GM18511 (cell line): ENCODE data around the gene HDGFL3.

Experiments
- ATAC-seq: cut with Tn5 transposase; IDR thresholded peaks from one replicate; pipeline ENCODE4 v1.9.1; 2021; ENCODE audit warnings: mild to moderate bottlenecking, moderate library complexity; ENCODE audit not compliant: unreplicated experiment

Gene HDGFL3

GRCh38 chr15:83132861-83133523, 74.6 kb downstream of the HDGFL3 start:
- ATAC-seq: no peak

- no peak for ATAC-seq
Observed at GRCh38 chr15:83129791-83130190, 77.8 kb downstream of the HDGFL3 start.

GRCh38 chr15:83127547-83128150, 80.0 kb downstream of the HDGFL3 start:
- no peak for ATAC-seq

GRCh38 chr15:83123529-83123928, 84.1 kb downstream of the HDGFL3 start:
- no peak for ATAC-seq

- no peak for ATAC-seq
Observed at GRCh38 chr15:83119968-83120581, 87.5 kb downstream of the HDGFL3 start.

- no peak for ATAC-seq
Observed at GRCh38 chr15:83118968-83119367, 88.7 kb downstream of the HDGFL3 start.

- ATAC-seq: no peak
Observed at GRCh38 chr15:83118291-83118827, 89.3 kb downstream of the HDGFL3 start.

GRCh38 chr15:83115831-83116565, 91.6 kb downstream of the HDGFL3 start:
- ATAC-seq: peak; percentile 78

GRCh38 chr15:83115410-83115809, 92.2 kb downstream of the HDGFL3 start:
- no peak for ATAC-seq

GRCh38 chr15:83114856-83115255, 92.8 kb downstream of the HDGFL3 start:
- ATAC-seq: no peak

GRCh38 chr15:83113881-83114674, 93.5 kb downstream of the HDGFL3 start:
- no peak for ATAC-seq

GRCh38 chr15:83112956-83113299, 94.7 kb downstream of the HDGFL3 start:
- ATAC-seq: no peak

GRCh38 chr15:83112233-83112955, 95.2 kb downstream of the HDGFL3 start:
- no peak for ATAC-seq

- no peak for ATAC-seq
Observed at GRCh38 chr15:83111149-83111548, 96.5 kb downstream of the HDGFL3 start.

- ATAC-seq: no peak
Observed at GRCh38 chr15:83110381-83110780, 97.2 kb downstream of the HDGFL3 start.

- ATAC-seq: no peak
Observed at GRCh38 chr15:83109532-83109931, 98.1 kb downstream of the HDGFL3 start.

- peak; percentile 77 for ATAC-seq
Observed at GRCh38 chr15:83108266-83109219, 99.1 kb downstream of the HDGFL3 start.

GRCh38 chr15:83107841-83108181, 99.8 kb downstream of the HDGFL3 start:
- ATAC-seq: peak; percentile 18
